ENCODE results near the gene PIP5K1C.

The PIP5K1C gene

GRCh38 chr19:3740431-3740830 lies 40.2 kb upstream of the PIP5K1C start:
- no peak for TF ChIP-seq CTCF (IDR thresholded peaks at IDR 0.05; ENCODE audit: insufficient read depth, low read length, poor library complexity, severe bottlenecking)
- Histone ChIP-seq H3K27me3 (replicated peaks; ENCODE audit: control insufficient read depth, insufficient read depth, low read length) (no peaks in the 10 kb centered on the region), H3K4me3 (replicated peaks; ENCODE audit: low read depth, low read length) (no peak overlapping the region), H3K36me3 (ENCODE audit: control insufficient read depth, insufficient read depth, low read length) (no peaks in the 10 kb centered on the region)
- DNase-seq (ENCODE audit: extremely low read depth, insufficient read length): no peak

- TF ChIP-seq CTCF (IDR thresholded peaks at IDR 0.05; ENCODE audit: insufficient read depth, low read length, poor library complexity, severe bottlenecking): no peak
- Histone ChIP-seq H3K27me3 (replicated peaks; ENCODE audit: control insufficient read depth, insufficient read depth, low read length) (no peaks in the 10 kb centered on the region), H3K36me3 (ENCODE audit: control insufficient read depth, insufficient read depth, low read length) (no peaks in the 10 kb centered on the region), H3K4me3 (replicated peaks; ENCODE audit: low read depth, low read length) (no peak overlapping the region)
- DNase-seq (ENCODE audit: extremely low read depth, insufficient read length): no peak
Observed at GRCh38 chr19:3738477-3739220, 38.4 kb upstream of the PIP5K1C start.

- no peak for DNase-seq (ENCODE audit: extremely low read depth, insufficient read length)
- no peak for TF ChIP-seq CTCF (IDR thresholded peaks at IDR 0.05; ENCODE audit: insufficient read depth, low read length, poor library complexity, severe bottlenecking)
- Histone ChIP-seq H3K27me3 (replicated peaks; ENCODE audit: control insufficient read depth, insufficient read depth, low read length) (no peaks in the 10 kb centered on the region), H3K36me3 (ENCODE audit: control insufficient read depth, insufficient read depth, low read length) (no peaks in the 10 kb centered on the region), H3K4me3 (replicated peaks; ENCODE audit: low read depth, low read length) (no peak overlapping the region)
Observed at GRCh38 chr19:3737487-3738205, 37.4 kb upstream of the PIP5K1C start.

DNA sequence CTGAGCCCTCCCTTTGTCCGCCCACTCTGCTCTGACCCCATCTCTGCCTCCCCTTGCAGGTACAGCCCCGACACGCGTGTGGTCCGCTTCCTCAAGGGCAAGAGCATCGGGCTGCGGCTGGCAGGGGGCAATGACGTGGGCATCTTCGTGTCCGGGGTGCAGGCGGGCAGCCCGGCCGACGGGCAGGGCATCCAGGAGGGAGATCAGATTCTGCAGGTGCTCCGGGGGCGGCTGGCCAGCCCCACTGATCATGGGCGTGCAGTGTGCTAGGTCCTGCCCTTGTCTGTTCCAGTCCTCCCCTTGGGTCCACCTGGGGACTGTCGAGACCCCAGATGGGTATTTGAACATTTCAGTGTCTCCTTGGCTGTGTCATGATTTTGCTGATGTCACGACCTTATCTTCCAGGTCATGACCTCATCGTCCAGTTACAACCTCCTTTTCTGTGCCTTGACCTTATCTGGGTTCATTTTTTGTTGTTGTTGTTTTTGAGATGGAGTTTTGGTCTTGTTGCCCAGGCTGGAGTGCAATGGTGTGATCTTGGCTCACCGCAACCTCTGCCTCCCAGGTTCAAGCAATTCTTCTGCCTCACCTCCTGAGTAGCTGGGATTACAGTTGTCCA lies 35.9 kb upstream of the PIP5K1C start:
- no peak for TF ChIP-seq CTCF (IDR thresholded peaks at IDR 0.05; ENCODE audit: insufficient read depth, low read length, poor library complexity, severe bottlenecking)
- no peak for DNase-seq (ENCODE audit: extremely low read depth, insufficient read length)
- no peaks in the 10 kb centered on the region for H3K36me3 ChIP-seq (ENCODE audit: control insufficient read depth, insufficient read depth, low read length)
- H3K4me3 ChIP-seq (replicated peaks; ENCODE audit: low read depth, low read length): no peak overlapping the region
- H3K27me3 ChIP-seq (replicated peaks; ENCODE audit: control insufficient read depth, insufficient read depth, low read length): no peaks in the 10 kb centered on the region

DNA sequence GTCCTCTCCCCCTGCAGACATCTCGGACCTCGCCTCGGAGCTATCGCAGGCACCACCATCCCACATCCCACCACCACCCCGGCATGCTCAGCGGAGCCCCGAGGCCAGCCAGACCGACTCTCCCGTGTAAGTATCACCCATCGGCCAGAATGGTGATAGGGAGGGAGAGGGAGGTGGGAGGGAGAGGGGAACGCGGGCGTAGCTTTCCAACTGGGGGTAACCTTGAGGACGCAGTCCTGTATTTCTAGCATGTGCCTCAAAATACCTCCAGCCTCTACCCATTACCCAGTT lies 34.0 kb upstream of the PIP5K1C start:
- TF ChIP-seq CTCF (IDR thresholded peaks at IDR 0.05; ENCODE audit: insufficient read depth, low read length, poor library complexity, severe bottlenecking): no peak
- Histone ChIP-seq H3K4me3 (replicated peaks; ENCODE audit: low read depth, low read length) (no peak overlapping the region), H3K36me3 (ENCODE audit: control insufficient read depth, insufficient read depth, low read length) (no peaks in the 10 kb centered on the region), H3K27me3 (replicated peaks; ENCODE audit: control insufficient read depth, insufficient read depth, low read length) (no peaks in the 10 kb centered on the region)
- no peak for DNase-seq (ENCODE audit: extremely low read depth, insufficient read length)

Measured in GM06990 (cell line).